Prostate gland (tissue), 2 donors: ENCODE measurements around the gene TAS1R3. TPM values are rescaled to one million over a fixed set of nuclear protein-coding genes. Genes with fewer than 3 reads are reported as not detected.

Source experiments
- DNase-seq: peaks from one replicate; pipeline ENCODE4 v3.0.0-alpha.2; 2019; ENCODE audit warnings: low spot score
- H3K27ac ChIP-seq, 2 donors: fragments of 200-600 bp; sonication (generic); 2 replicates each; pipeline ENCODE4 v1.5.1; 2017 to 2019
- H3K27me3 ChIP-seq: fragments of 200-600 bp; sonication (generic); replicated peaks from 2 replicates; pipeline ENCODE4 v1.5.1; 2019; ENCODE audit not compliant: insufficient read depth
- H3K36me3 ChIP-seq, 2 donors: fragments of 200-600 bp; sonication (generic); 1 replicate in 1 of 2; 2 replicates in 1 of 2; pipeline versions ENCODE4 v1.5.1 to v1.8.1; 2017 to 2019
- H3K4me1 ChIP-seq: fragments of 200-600 bp; sonication (generic); replicated peaks from 2 replicates; pipeline ENCODE4 v1.5.1; 2019
- H3K4me3 ChIP-seq, 2 donors: fragments of 200-600 bp; sonication (generic); 2 replicates each; pipeline ENCODE4 v1.5.1; 2017 to 2019
- H3K9me3 ChIP-seq: fragments of 200-600 bp; sonication (generic); 2 replicates; pipeline ENCODE4 v1.5.1; 2017
- CTCF ChIP-seq, 4 experiments: fragments of 200-600 bp in 2 of 4; fragments of 450-650 bp in 2 of 4; sonication (generic) in 2 of 4; IDR thresholded peaks; 1 replicate in 3 of 4; 2 replicates in 1 of 4; pipeline ENCODE4 v1.5.1; 2016 to 2019; ENCODE audit warnings: antibody characterized with exemption in 4 of 4, mild to moderate bottlenecking in 2 of 4, moderate library complexity in 2 of 4
- POLR2A ChIP-seq: fragments of 450-650 bp; IDR thresholded peaks from one replicate; pipeline ENCODE4 v1.6.1; 2016; ENCODE audit warnings: antibody characterized with exemption, mild to moderate bottlenecking
- POLR2AphosphoS5 ChIP-seq: sonication (generic); formaldehyde crosslinking; IDR thresholded peaks from one replicate; pipeline ENCODE4 v1.6.1; 2017; ENCODE audit warnings: antibody characterized with exemption
- WGBS: methylation state at CpG from one replicate; pipeline ENCODE4 v1.1.5; 2018; 5-methylcytosine and 5-hydroxymethylcytosine counted together
- intact Hi-C: fragments of 100-400 bp; cut with DNase I; formaldehyde crosslinking; loops from one replicate; pipeline ENCODE4 v1.14.2; 2022
- total RNA-seq, 2 donors: library from RNA; depleted of rRNA; stranded (reverse); fragments of >200 nt; gene quantifications; one replicate each; pipeline ENCODE4 v1.1.0, GENCODE V29; 2016

TAS1R3 gene
- total RNA-seq, 2 donors from 2014 or later, result 0.80 TPM; not detected in 1

- intact Hi-C loops, result no loop called here
These were observed 31.3 kb upstream of the TAS1R3 start for GRCh38 chr1:1299686-1300351.

DNA sequence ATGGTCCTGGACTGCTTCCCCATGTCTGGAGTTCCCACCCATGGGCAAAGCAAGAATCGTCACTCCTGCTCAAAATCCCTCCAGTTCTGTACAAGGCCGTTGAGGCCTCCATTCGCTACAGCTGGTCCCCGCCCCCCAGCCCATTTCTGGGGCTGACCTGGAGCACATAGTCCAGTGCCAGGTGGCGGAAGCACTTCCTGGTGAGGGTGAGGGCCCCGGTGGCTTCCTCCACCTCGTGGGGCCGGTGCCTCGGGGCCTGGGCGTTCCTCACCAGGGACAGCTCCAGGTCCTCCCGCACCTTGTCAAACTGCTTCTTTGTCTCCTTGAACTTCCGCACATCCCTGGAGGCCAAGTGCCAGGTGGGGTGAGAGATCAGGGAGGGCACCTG is 30.7 kb upstream of the TAS1R3 start:
- H3K4me3 ChIP-seq, result no peak overlapping the region
- H3K4me1 ChIP-seq, result peaks cover 8% of the 10 kb centered on the region
- 81% methylated on average over 12 of the region's 12 CpGs for WGBS
- DNase-seq, result no peak
- H3K27me3 ChIP-seq, result no peaks in the 10 kb centered on the region
- no peaks in the 10 kb centered on the region for H3K9me3 ChIP-seq
- intact Hi-C loops, result no loop called here
- H3K27ac ChIP-seq, result no peak overlapping the region
- H3K36me3 ChIP-seq, result no peaks in the 10 kb centered on the region
- TF ChIP-seq CTCF (IDR thresholded peaks at IDR 0.05), result no peak

More at GRCh38 chr1:1299686-1300351, 31.3 kb upstream of the TAS1R3 start:
- H3K36me3 ChIP-seq, result no peaks in the 10 kb centered on the region
- no peak for DNase-seq
- peaks cover 3% of the 10 kb centered on the region for H3K4me1 ChIP-seq
- H3K27me3 ChIP-seq, result no peaks in the 10 kb centered on the region
- WGBS, result 87% methylated on average over 22 of the region's 22 CpGs
- no peak overlapping the region for H3K27ac ChIP-seq
- no peak overlapping the region for H3K4me3 ChIP-seq
- TF ChIP-seq CTCF (IDR thresholded peaks at IDR 0.05) (peak in 2 of 4 experiments; percentile 4 to 29), POLR2A (no peak)
- no peaks in the 10 kb centered on the region for H3K9me3 ChIP-seq

GRCh38 chr1:1302006-1302430 is 29.1 kb upstream of the TAS1R3 start:
- Histone ChIP-seq H3K27me3 (no peaks in the 10 kb centered on the region), H3K4me1 (peaks cover 25% of the 10 kb centered on the region), H3K4me3 (no peak overlapping the region), H3K9me3 (no peaks in the 10 kb centered on the region), H3K27ac (no peak overlapping the region), H3K36me3 (no peaks in the 10 kb centered on the region)
- intact Hi-C loops, result no loop called here
- no peak for DNase-seq
- 89% methylated on average over 7 of the region's 9 CpGs for WGBS
- TF ChIP-seq POLR2AphosphoS5, result no peak
- TF ChIP-seq POLR2A, result no peak
- peak in 2 of 4 experiments; percentile 19 to 22 for TF ChIP-seq CTCF (IDR thresholded peaks at IDR 0.05)

DNA sequence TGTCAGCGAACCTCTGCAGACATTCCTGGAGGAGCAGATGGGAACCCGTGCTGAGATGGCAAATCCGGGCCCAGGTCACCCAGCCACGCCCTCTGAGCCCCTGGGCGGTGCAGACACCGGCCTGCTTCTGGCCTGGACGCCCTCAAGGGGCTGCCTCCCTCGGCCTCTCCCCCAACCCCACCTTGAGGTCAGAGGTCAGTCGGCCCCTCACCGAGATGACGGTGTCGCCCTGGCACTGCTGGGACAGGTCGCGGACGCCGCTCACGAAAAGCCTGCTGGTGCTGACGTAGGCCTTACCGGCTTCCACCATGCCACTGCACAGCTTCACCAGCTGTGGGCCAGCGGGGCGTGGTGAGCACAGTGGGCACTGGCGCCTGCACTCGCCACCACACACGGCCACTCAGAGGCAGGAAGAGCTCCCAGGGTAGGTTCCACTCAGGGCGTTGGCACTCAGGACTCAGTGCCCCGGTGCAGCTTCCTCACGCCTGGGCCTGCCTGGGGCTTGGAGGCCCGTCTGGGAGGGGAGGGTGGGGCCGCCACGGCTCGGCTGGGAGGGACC is 28.1 kb upstream of the TAS1R3 start:
- H3K4me1 ChIP-seq, result peaks cover 25% of the 10 kb centered on the region
- H3K27ac ChIP-seq, result no peak overlapping the region
- intact Hi-C loops, result no loop called here
- H3K9me3 ChIP-seq, result no peaks in the 10 kb centered on the region
- TF ChIP-seq CTCF (IDR thresholded peaks at IDR 0.05), result no peak
- TF ChIP-seq POLR2AphosphoS5, result no peak
- no peak for TF ChIP-seq POLR2A
- no peak overlapping the region for H3K4me3 ChIP-seq
- DNase-seq, result no peak
- no peaks in the 10 kb centered on the region for H3K27me3 ChIP-seq
- H3K36me3 ChIP-seq, result no peaks in the 10 kb centered on the region
- 65% methylated on average over 27 of the region's 31 CpGs for WGBS

GRCh38 chr1:1303736-1304135 is 27.3 kb upstream of the TAS1R3 start:
- 76% methylated on average over 13 of the region's 13 CpGs for WGBS
- H3K9me3 ChIP-seq, result no peaks in the 10 kb centered on the region
- no peak overlapping the region for H3K27ac ChIP-seq
- H3K4me3 ChIP-seq, result no peak overlapping the region
- peaks cover 25% of the 10 kb centered on the region for H3K4me1 ChIP-seq
- TF ChIP-seq POLR2AphosphoS5 (no peak), CTCF (IDR thresholded peaks at IDR 0.05) (no peak), POLR2A (no peak)
- H3K36me3 ChIP-seq, result no peaks in the 10 kb centered on the region
- DNase-seq, result no peak
- intact Hi-C loops, result no loop called here
- no peaks in the 10 kb centered on the region for H3K27me3 ChIP-seq
